SK-N-SH (cell line): ENCODE data around the gene ARPC3.

ENCODE experiments used
- CHD2 ChIP-seq: fragments of 150-350 bp; IDR thresholded peaks from 2 replicates; pipeline ENCODE4 v1.6.1; 2018; ENCODE audit warnings: low read length; ENCODE audit not compliant: partially characterized antibody
- CTCF ChIP-seq: fragments of 200-600 bp; sonication (generic); IDR thresholded peaks from 2 replicates; pipeline ENCODE4 v1.6.1; 2017; ENCODE audit warnings: antibody characterized with exemption, mild to moderate bottlenecking, moderate library complexity
- EP300 ChIP-seq, 2 experiments: IDR thresholded peaks; 2 replicates each; pipeline versions ENCODE4 v1.4.0 to v1.6.1; 2012; ENCODE audit warnings: borderline replicate concordance in 1 of 2, low read depth in 1 of 2, low read length in 1 of 2
- EZH2phosphoT487 ChIP-seq: fragments of 200-600 bp; sonication (generic); IDR thresholded peaks from 2 replicates; pipeline ENCODE4 v1.6.1; 2017; ENCODE audit warnings: low read depth, mixed run types, mild to moderate bottlenecking, antibody characterized with exemption, moderate library complexity, borderline replicate concordance
- FOSL2 ChIP-seq: IDR thresholded peaks from 2 replicates; pipeline ENCODE4 v1.4.0; 2012; ENCODE audit warnings: low read depth, mild to moderate bottlenecking, moderate library complexity, borderline replicate concordance
- JUND ChIP-seq: IDR thresholded peaks from 2 replicates; pipeline ENCODE4 v1.4.0; 2012
- MXI1 ChIP-seq: IDR thresholded peaks from 2 replicates; pipeline ENCODE4 v1.6.1; 2012; ENCODE audit warnings: mild to moderate bottlenecking, low read depth, low read length, improper control_type of control experiment
- NRF1 ChIP-seq: IDR thresholded peaks from 2 replicates; pipeline ENCODE4 v1.6.1; 2012; ENCODE audit warnings: low read depth, mild to moderate bottlenecking, low read length
- RXRA ChIP-seq: IDR thresholded peaks from 2 replicates; pipeline ENCODE4 v1.4.0; 2012; ENCODE audit warnings: low read depth, mild to moderate bottlenecking, borderline replicate concordance
- ZBTB33 ChIP-seq: IDR thresholded peaks from 2 replicates; pipeline ENCODE4 v1.4.0; 2012; ENCODE audit warnings: low read depth, borderline replicate concordance

GRCh38 chr12:110421701-110422100 is 28.4 kb downstream of the ARPC3 start:
- TF ChIP-seq CTCF (no peak), CHD2 (no peak), EP300 (IDR thresholded peaks at IDR 0.05; ENCODE audit: borderline replicate concordance in 1 of 2, low read depth in 1 of 2, low read length in 1 of 2) (no peak), NRF1 (no peak), FOSL2 (no peak), JUND (no peak), EZH2phosphoT487 (no peak), ZBTB33 (no peak), RXRA (no peak), MXI1 (no peak)
